HEK293 (cell line): ENCODE data around the gene LDLRAP1.

Experiments used
- CTCF ChIA-PET: fragments of 350-600 bp; formaldehyde crosslinking; extraction: SDS; loops from one replicate; lab custom pipeline; 2021; ENCODE audit warnings: antibody characterized with exemption; lab: Yijun Ruan, JAX
- POLR2A ChIA-PET: fragments of 300-600 bp; formaldehyde crosslinking; extraction: SDS; loops from one replicate; lab custom pipeline; 2020; ENCODE audit warnings: antibody characterized with exemption, inconsistent platforms; lab: Yijun Ruan, JAX
- H3K27ac ChIP-seq: fragments of 200-500 bp; sonication (Bioruptor generic); 2 replicates; pipeline ENCODE4 v1.5.1; 2014; ENCODE audit warnings: low read depth, low read length, control low read depth, inconsistent platforms; ENCODE audit errors: extremely low read depth
- H3K36me3 ChIP-seq, 2 experiments: fragments of 200-500 bp in 1 of 2; sonication (Bioruptor generic) in 1 of 2; 1 replicate in 1 of 2; 2 replicates in 1 of 2; pipeline ENCODE4 v1.5.1; 2014 to 2017; ENCODE audit warnings: inconsistent platforms in 2 of 2, low read length in 2 of 2; ENCODE audit not compliant: control insufficient read depth in 2 of 2, insufficient read depth in 1 of 2
- H3K4me1 ChIP-seq: fragments of 200-500 bp; sonication (Bioruptor generic); 2 replicates; pipeline ENCODE4 v1.5.1; 2014; ENCODE audit warnings: mild to moderate bottlenecking, low read length, inconsistent platforms; ENCODE audit not compliant: control insufficient read depth, insufficient read depth
- H3K4me3 ChIP-seq: 2 replicates; pipeline ENCODE4 v1.5.1; 2011; ENCODE audit warnings: low read depth, mild to moderate bottlenecking, control low read depth, low read length, moderate library complexity
- H3K9me3 ChIP-seq: fragments of 200-500 bp; sonication (Bioruptor generic); 2 replicates; pipeline ENCODE4 v1.5.1; 2014; ENCODE audit warnings: low read depth, low read length, inconsistent platforms; ENCODE audit not compliant: control insufficient read depth, insufficient read depth
- GLI2 ChIP-seq: fragments of 450-650 bp; formaldehyde crosslinking; IDR thresholded peaks from 2 replicates; pipeline ENCODE4; 2017; ENCODE audit warnings: missing biosample characterization, missing genetic modification characterization, low read depth, borderline replicate concordance
- KLF10 ChIP-seq: fragments of 450-650 bp; IDR thresholded peaks from 2 replicates; pipeline ENCODE4 v1.5.1; 2018; ENCODE audit warnings: missing biosample characterization, mild to moderate bottlenecking, missing genetic modification characterization
- REPIN1 ChIP-seq: fragments of 450-650 bp; formaldehyde crosslinking; IDR thresholded peaks from 2 replicates; pipeline ENCODE4 v1.5.1; 2017; ENCODE audit warnings: missing biosample characterization, missing genetic modification characterization, low read depth
- SCRT2 ChIP-seq: fragments of 450-650 bp; formaldehyde crosslinking; IDR thresholded peaks from 2 replicates; pipeline ENCODE4 v1.5.1; 2016; ENCODE audit warnings: missing biosample characterization, missing genetic modification characterization
- TCF7L2 ChIP-seq: IDR thresholded peaks from 2 replicates; pipeline ENCODE4 v1.6.1; 2011; ENCODE audit warnings: low read depth, mild to moderate bottlenecking, inconsistent platforms, low read length, moderate library complexity, borderline replicate concordance
- WT1 ChIP-seq: fragments of 450-650 bp; formaldehyde crosslinking; IDR thresholded peaks from 2 replicates; pipeline ENCODE4 v1.5.1; 2016; ENCODE audit warnings: missing biosample characterization, missing genetic modification characterization
- YY2 ChIP-seq: fragments of 450-650 bp; formaldehyde crosslinking; IDR thresholded peaks from 2 replicates; pipeline ENCODE4 v1.5.1; 2016; ENCODE audit warnings: missing biosample characterization, missing genetic modification characterization
- ZBTB8A ChIP-seq: fragments of 450-650 bp; formaldehyde crosslinking; IDR thresholded peaks from 2 replicates; pipeline ENCODE4 v1.5.1; 2016; ENCODE audit warnings: missing biosample characterization, missing genetic modification characterization
- ZIC2 ChIP-seq: fragments of 450-650 bp; formaldehyde crosslinking; IDR thresholded peaks from 2 replicates; pipeline ENCODE4 v1.5.1; 2016; ENCODE audit warnings: missing biosample characterization, missing genetic modification characterization
- ZNF112 ChIP-seq: fragments of 450-650 bp; formaldehyde crosslinking; IDR thresholded peaks from 2 replicates; pipeline ENCODE4 v1.5.0; 2017; ENCODE audit warnings: missing biosample characterization, missing genetic modification characterization
- ZNF223 ChIP-seq: fragments of 450-650 bp; formaldehyde crosslinking; IDR thresholded peaks from 2 replicates; pipeline ENCODE4 v1.5.1; 2016; ENCODE audit warnings: missing biosample characterization, missing genetic modification characterization
- ZNF24 ChIP-seq: fragments of 450-650 bp; formaldehyde crosslinking; IDR thresholded peaks from 2 replicates; pipeline ENCODE4 v1.5.1; 2016; ENCODE audit warnings: missing biosample characterization, missing genetic modification characterization
- ZNF248 ChIP-seq: fragments of 450-650 bp; formaldehyde crosslinking; IDR thresholded peaks from 2 replicates; pipeline ENCODE4 v1.5.1; 2017; ENCODE audit warnings: missing biosample characterization, missing genetic modification characterization
- ZNF335 ChIP-seq: fragments of 450-650 bp; formaldehyde crosslinking; conservative IDR thresholded peaks from 2 replicates; pipeline ENCODE4 v1.5.1; 2016; ENCODE audit warnings: missing biosample characterization, missing genetic modification characterization
- ZNF600 ChIP-seq: fragments of 450-650 bp; formaldehyde crosslinking; IDR thresholded peaks from 2 replicates; pipeline ENCODE4 v1.5.1; 2016; ENCODE audit warnings: missing biosample characterization, missing genetic modification characterization
- ZNF777 ChIP-seq: fragments of 450-650 bp; formaldehyde crosslinking; IDR thresholded peaks from 2 replicates; pipeline ENCODE4 v1.5.1; 2017; ENCODE audit warnings: missing biosample characterization, missing genetic modification characterization, borderline replicate concordance
- ZNF791 ChIP-seq: fragments of 450-650 bp; formaldehyde crosslinking; IDR thresholded peaks from 2 replicates; pipeline ENCODE4 v1.5.1; 2016; ENCODE audit warnings: missing biosample characterization, missing genetic modification characterization
- ZSCAN16 ChIP-seq: fragments of 450-650 bp; formaldehyde crosslinking; IDR thresholded peaks from 2 replicates; pipeline ENCODE4 v1.5.1; 2016; ENCODE audit warnings: missing biosample characterization, missing genetic modification characterization
- TF ChIP-seq, protein P1 (sequence below): fragments of 450-650 bp; formaldehyde crosslinking; IDR thresholded peaks from 2 replicates; pipeline ENCODE4 v1.5.1; 2016; ENCODE audit warnings: missing biosample characterization, missing genetic modification characterization
- TF ChIP-seq, protein P2 (sequence below): fragments of 450-650 bp; formaldehyde crosslinking; IDR thresholded peaks from 2 replicates; pipeline ENCODE4 v1.5.1; 2016; ENCODE audit warnings: missing biosample characterization, missing genetic modification characterization
- TF ChIP-seq, protein P3 (sequence below): fragments of 450-650 bp; formaldehyde crosslinking; IDR thresholded peaks from 2 replicates; pipeline ENCODE4 v1.5.1; 2016; ENCODE audit warnings: missing biosample characterization, missing genetic modification characterization
- TF ChIP-seq, protein P4 (sequence below): fragments of 450-650 bp; formaldehyde crosslinking; IDR thresholded peaks from 2 replicates; pipeline ENCODE4 v1.5.1; 2016; ENCODE audit warnings: missing biosample characterization, missing genetic modification characterization
- TF ChIP-seq, protein P5 (sequence below): fragments of 450-650 bp; formaldehyde crosslinking; IDR thresholded peaks from 2 replicates; pipeline ENCODE4 v1.5.1; 2016; ENCODE audit warnings: missing biosample characterization, missing genetic modification characterization

Gene LDLRAP1

DNA sequence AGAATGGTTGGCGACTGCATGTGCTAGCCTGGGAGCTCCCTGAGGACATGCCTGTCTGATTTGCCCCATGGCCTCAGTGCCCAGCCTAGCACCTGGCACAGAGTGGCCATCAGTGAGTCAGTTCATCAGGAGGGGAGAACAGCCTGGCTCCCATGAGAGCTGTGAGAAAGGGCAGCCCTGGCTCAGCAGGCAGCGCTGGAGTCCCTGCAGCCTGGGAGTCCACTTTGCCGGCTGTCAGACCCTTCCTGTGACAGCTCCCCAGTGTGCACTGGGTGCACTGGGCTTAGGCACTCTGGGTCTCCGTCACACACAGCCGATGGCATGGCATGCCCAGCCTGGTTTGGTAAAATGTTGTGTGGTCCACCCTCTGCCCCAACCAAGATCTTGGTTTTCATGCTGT, 28.7 kb downstream of the LDLRAP1 start:
- CTCF ChIA-PET = interaction anchor here (0.7 to 3.1 kb wide), 15 partner anchors 10 to 685 kb away, joined by 3 to 19 read pairs (median 4); no protein-coding TSS in a partner anchor
- no peaks in the 10 kb centered on the region for H3K9me3 ChIP-seq
- H3K4me1 ChIP-seq = peaks cover 5% of the 10 kb centered on the region
- H3K27ac ChIP-seq = no peak overlapping the region
- no peak for TF ChIP-seq ZBTB8A (tag by site-specific recombination)
- TF ChIP-seq ZIC2 (tag by site-specific recombination) = peak; percentile 71
- no peak for TF ChIP-seq ZNF777 (tag by site-specific recombination)
- H3K36me3 ChIP-seq = no peaks in the 10 kb centered on the region
- no peak overlapping the region for H3K4me3 ChIP-seq
- POLR2A ChIA-PET = interaction anchor here (0.9 to 1.5 kb wide), 2 partner anchors 22 to 25 kb away, joined by 3 to 4 read pairs; no protein-coding TSS in a partner anchor

DNA sequence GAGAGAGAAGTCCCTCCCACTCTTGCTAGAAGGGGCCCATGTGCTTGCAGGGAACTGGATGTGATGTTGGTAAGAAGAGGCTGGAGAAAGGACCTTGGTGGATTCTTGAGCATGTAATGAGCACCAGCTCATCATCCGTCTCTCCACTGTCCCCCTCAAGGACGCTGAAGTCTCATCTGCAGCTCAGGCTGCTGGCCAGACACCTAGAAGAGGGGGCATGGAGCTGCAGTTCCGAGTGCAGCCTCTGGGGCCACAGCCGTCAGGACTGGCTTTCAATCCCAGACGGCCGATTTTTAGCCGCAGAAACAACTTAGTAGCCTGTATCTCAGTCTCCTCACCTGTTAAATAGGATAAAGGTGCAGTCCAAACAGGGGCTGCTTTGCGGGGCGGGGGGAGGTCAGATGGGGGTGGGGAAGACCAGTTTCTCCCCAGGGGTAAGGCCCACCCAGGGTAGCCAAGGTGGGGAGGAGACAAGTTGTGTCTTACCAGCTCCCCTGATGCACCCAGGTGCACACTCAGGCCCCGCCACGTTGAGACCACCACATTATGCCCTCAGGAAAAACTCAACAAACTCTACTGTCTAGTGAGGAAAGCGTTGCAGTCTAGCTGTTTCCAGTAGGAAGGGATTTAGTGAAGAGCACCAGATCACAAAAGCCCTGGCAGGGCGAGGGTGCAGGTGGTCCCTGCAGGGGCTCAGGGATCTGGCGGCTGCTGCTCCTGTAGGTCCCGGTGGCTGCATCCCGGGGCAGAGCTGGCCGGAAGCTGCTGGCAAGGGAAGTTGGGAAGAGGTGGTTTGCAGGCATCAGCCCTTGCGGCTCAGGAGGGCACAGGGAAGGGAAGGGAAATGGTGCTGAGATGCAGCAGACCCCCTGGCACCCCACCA, 29.5 kb downstream of the LDLRAP1 start:
- no peak overlapping the region for H3K27ac ChIP-seq
- H3K36me3 ChIP-seq = no peaks in the 10 kb centered on the region
- H3K4me1 ChIP-seq = peaks cover 5% of the 10 kb centered on the region
- POLR2A ChIA-PET = interaction anchor here (0.6 to 1.5 kb wide), 3 partner anchors 23 to 39 kb away, joined by 3 to 4 read pairs (median 4); no protein-coding TSS in a partner anchor
- no peaks in the 10 kb centered on the region for H3K9me3 ChIP-seq
- no peak overlapping the region for H3K4me3 ChIP-seq
- CTCF ChIA-PET = interaction anchor here (0.5 to 3.1 kb wide), 23 partner anchors 8 to 684 kb away, joined by 3 to 19 read pairs (median 3); no protein-coding TSS in a partner anchor
- no peak for TF ChIP-seq YY2
- TF ChIP-seq REPIN1 (tag by site-specific recombination) = no peak
- no peak for TF ChIP-seq ZNF791 (tag by site-specific recombination)
- no peak for TF ChIP-seq ZNF24 (tag by site-specific recombination)
- no peak for TF ChIP-seq ZNF248 (tag by site-specific recombination)
- TF ChIP-seq ZNF112 (tag by site-specific recombination) = no peak
- no peak for TF ChIP-seq TCF7L2
- no peak for TF ChIP-seq SCRT2
- TF ChIP-seq, protein P1, sequence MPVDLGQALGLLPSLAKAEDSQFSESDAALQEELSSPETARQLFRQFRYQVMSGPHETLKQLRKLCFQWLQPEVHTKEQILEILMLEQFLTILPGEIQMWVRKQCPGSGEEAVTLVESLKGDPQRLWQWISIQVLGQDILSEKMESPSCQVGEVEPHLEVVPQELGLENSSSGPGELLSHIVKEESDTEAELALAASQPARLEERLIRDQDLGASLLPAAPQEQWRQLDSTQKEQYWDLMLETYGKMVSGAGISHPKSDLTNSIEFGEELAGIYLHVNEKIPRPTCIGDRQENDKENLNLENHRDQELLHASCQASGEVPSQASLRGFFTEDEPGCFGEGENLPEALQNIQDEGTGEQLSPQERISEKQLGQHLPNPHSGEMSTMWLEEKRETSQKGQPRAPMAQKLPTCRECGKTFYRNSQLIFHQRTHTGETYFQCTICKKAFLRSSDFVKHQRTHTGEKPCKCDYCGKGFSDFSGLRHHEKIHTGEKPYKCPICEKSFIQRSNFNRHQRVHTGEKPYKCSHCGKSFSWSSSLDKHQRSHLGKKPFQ = no peak
- TF ChIP-seq, protein P2, sequence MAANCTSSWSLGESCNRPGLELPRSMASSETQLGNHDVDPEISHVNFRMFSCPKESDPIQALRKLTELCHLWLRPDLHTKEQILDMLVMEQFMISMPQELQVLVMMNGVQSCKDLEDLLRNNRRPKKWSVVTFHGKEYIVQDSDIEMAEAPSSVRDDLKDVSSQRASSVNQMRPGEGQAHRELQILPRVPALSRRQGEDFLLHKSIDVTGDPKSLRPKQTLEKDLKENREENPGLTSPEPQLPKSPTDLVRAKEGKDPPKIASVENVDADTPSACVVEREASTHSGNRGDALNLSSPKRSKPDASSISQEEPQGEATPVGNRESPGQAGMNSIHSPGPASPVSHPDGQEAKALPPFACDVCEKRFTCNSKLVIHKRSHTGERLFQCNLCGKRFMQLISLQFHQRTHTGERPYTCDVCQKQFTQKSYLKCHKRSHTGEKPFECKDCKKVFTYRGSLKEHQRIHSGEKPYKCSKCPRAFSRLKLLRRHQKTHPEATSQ (tag by site-specific recombination) = no peak
- no peak for TF ChIP-seq ZNF223
- TF ChIP-seq GLI2 = no peak
- TF ChIP-seq, protein P3, sequence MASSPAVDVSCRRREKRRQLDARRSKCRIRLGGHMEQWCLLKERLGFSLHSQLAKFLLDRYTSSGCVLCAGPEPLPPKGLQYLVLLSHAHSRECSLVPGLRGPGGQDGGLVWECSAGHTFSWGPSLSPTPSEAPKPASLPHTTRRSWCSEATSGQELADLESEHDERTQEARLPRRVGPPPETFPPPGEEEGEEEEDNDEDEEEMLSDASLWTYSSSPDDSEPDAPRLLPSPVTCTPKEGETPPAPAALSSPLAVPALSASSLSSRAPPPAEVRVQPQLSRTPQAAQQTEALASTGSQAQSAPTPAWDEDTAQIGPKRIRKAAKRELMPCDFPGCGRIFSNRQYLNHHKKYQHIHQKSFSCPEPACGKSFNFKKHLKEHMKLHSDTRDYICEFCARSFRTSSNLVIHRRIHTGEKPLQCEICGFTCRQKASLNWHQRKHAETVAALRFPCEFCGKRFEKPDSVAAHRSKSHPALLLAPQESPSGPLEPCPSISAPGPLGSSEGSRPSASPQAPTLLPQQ = no peak
- no peak for TF ChIP-seq ZNF600 (tag by site-specific recombination)
- TF ChIP-seq ZNF335 = peak; percentile 78
- TF ChIP-seq, protein P4, sequence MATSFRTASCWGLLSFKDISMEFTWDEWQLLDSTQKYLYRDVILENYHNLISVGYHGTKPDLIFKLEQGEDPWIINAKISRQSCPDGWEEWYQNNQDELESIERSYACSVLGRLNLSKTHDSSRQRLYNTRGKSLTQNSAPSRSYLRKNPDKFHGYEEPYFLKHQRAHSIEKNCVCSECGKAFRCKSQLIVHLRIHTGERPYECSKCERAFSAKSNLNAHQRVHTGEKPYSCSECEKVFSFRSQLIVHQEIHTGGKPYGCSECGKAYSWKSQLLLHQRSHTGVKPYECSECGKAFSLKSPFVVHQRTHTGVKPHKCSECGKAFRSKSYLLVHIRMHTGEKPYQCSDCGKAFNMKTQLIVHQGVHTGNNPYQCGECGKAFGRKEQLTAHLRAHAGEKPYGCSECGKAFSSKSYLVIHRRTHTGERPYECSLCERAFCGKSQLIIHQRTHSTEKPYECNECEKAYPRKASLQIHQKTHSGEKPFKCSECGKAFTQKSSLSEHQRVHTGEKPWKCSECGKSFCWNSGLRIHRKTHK (tag by site-specific recombination) = no peak
- TF ChIP-seq ZSCAN16 (tag by site-specific recombination) = no peak
- TF ChIP-seq, protein P5, sequence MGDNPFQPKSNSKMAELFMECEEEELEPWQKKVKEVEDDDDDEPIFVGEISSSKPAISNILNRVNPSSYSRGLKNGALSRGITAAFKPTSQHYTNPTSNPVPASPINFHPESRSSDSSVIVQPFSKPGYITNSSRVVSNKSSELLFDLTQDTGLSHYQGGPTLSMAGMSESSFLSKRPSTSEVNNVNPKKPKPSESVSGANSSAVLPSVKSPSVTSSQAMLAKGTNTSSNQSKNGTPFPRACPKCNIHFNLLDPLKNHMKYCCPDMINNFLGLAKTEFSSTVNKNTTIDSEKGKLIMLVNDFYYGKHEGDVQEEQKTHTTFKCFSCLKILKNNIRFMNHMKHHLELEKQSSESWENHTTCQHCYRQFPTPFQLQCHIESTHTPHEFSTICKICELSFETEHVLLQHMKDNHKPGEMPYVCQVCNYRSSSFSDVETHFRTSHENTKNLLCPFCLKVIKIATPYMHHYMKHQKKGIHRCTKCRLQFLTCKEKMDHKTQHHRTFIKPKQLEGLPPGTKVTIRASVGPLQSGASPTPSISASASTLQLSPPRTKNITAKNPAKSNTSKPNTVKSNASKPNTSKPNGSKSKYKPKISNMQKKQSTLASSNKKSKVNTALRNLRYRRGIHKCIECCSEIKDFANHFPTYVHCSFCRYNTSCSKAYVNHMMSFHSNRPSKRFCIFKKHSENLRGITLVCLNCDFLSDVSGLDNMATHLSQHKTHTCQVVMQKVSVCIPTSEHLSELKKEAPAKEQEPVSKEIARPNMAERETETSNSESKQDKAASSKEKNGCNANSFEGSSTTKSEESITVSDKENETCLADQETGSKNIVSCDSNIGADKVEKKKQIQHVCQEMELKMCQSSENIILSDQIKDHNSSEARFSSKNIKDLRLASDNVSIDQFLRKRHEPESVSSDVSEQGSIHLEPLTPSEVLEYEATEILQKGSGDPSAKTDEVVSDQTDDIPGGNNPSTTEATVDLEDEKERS = no peak
- TF ChIP-seq KLF10 (tag by site-specific recombination) = no peak
- no peak for TF ChIP-seq WT1
- peak; percentile 29; the same call in 1 of the 2 replicates for TF ChIP-seq ZIC2 (tag by site-specific recombination)
